NCI-H1694 (cell line): ENCODE results near the gene GNE.
A peak's percentile ranks its signal among the peaks of the same experiment; 100 is the strongest.
"Not testable (repeated sequence)": the region's sequence is repeated elsewhere in the genome, so short reads cannot be mapped to it uniquely, and the experiment has no call there.

Source experiments
- DNase-seq: peaks from one replicate; lab custom pipeline; 2025; lab: John Stamatoyannopoulos, UW

The GNE gene

DNA sequence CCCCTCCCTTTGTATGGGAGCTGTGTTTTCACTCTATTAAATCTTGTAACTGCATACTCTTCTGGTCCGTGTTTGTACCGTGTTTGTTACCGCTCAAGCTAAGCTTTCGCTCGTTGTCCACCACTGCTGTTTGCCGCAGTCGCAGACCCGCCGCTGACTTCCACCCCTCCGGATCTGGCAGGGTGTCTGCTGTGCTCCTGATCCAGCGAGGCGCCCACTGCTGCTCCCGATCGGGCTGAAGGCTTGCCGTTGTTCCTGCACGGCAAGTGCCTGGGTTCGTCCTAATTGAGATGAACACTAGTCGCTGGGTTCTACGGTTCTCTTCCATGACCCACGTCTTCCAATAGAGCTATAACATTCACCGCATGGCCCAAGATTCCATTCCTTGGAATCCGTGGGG, 6.6 kb upstream of the GNE start:
- DNase-seq = no peak

DNA sequence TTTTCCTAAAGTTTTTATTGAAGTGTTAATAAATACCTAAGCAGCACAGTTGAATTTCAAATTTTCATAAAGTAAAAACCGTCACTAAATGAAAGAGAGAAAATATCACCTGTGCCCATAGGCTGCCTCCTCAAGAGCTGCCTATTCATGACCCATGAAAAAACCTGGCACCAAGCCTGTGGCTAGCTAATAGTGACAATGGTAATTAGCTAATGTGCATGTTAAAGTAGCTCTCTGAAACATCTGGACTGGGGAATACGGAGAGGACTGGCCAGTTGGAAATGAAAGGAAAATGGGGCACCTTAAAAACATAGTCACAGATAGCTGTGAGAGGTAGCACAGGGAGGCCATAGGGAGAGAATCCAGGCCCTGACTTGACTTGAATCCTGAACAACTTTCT, 5.4 kb upstream of the GNE start:
- no peak for DNase-seq

DNA sequence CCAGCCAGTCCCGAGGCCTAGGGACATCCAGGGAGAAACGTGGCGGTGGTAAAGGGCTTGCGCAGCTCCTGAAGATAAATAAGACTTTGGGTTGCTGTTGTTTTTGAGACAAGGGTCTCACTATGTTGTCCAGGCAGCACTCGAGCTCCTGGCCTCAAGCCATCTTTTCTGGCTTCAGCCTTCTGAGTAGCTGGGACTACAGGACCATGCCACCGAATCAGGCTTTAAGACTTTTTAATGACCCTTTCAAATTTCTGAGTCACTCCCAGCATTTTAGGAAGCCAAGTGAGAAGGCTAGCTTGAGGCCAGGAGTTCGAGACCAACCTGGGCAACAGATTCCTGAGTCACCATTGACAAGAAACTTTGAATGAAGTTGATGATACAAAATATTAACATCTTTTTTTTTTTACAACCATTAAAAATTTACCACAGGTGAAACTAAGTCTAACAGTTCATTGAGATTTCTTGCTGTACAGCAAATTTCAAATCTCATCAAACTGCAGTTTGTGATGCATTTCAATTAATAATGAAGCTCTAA, 817 bp upstream of the GNE start:
- DNase-seq = no peak

GRCh38 chr9:36251428-36251827, 6.8 kb downstream of the GNE start:
- DNase-seq = no peak

DNA sequence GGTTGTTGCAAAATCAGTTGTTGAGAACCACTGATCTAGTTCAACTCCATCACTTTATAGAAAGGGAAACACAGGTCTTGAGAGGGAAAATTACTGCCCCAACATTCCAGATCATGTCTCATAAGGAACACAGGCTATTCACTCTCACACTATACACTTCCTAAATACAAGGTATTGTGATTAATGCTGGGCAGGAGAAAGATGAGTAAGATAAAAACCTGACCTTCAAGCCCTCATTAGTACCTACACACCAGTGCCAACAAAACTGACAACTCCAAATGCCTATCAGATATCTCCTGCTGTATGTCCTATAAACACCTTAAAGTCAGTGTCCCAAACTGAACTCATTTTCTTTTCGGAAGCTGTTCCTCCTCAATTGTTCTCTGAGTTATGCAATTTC, 8.2 kb downstream of the GNE start:
- no peak for DNase-seq

DNA sequence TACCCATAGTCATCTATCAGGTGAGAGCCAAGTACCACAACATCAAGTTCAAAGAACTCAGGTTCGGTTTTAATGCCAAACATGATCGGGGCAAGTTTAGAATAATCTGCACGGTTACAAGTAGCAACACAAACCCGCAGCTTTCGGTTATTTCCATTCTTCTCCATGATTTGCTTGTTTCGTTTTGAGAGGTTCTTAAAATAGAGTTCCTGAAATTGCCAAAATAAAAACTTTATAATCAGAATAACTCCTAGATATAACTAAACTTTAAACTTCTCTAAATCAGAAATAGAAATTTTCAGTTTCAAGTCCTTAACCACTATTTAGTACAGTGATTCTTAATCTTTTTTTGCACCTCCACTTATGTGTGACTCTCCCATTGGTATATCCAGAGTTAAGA, 9.1 kb downstream of the GNE start:
- DNase-seq = no peak

GRCh38 chr9:36248061-36248460, 10.2 kb downstream of the GNE start:
- DNase-seq = peak; percentile 56

- no peak for DNase-seq
Measured at GRCh38 chr9:36247356-36247755, 10.9 kb downstream of the GNE start.

DNA sequence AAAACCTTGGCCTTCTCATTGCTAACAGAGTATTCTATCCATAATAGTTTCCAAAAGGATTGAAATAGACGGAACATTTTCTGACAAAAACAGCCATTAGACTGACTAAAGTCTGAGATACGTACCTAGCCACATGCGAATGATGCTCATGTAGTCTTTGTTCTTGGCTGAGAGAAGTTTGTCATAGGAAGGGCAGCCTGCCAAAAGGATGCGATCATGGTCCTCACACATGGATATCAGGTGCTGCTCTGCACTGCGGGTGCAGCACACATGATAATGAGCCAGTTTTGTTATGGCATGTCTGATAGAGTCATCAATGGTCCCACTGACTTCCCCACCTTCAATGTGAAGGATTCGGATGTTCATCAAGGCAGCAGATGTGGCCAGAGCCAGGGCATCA, 12.3 kb downstream of the GNE start:
- no peak for DNase-seq

DNA sequence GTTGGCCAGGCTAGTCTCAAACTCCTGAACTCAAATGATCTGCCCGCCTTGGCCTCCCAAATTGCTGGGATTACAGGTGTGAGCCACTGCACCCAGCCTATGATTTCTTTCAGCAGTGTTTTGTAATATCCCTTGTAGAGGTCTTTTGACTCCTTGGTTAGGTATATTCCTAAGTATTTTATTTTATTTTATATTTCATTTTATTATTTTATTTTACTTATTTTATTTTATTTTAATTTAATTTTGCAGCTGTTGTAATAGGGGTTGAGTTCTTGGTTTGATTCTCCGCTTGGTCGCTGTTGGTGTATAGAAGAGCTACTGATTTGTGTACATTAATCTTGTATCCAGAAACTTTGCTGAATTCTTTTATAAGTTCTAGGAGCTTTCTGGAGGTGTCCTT, 18.6 kb downstream of the GNE start:
- DNase-seq = not testable (repeated sequence)

DNA sequence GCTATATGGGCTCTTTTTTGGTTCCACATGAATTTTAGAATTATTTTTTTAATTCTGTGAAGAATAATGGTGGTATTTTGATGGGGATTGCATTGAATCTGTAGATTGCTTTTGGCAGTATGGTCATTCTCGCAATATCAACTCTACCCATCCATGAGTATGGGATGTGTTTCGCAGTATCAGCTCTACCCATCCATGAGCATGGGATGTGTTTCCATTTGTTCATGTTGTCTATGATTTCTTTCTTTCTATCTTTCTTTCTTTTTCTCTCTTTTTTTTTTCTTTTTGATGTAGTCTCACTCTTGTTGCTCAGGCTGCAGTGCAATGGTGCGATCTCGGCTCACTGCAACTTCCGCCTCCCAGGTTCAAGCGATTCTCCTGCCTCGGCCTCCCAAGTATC, 19.0 kb downstream of the GNE start:
- not testable (repeated sequence) for DNase-seq

- DNase-seq = no peak
Measured at GRCh38 chr9:36237230-36237629, 21.0 kb downstream of the GNE start.

DNA sequence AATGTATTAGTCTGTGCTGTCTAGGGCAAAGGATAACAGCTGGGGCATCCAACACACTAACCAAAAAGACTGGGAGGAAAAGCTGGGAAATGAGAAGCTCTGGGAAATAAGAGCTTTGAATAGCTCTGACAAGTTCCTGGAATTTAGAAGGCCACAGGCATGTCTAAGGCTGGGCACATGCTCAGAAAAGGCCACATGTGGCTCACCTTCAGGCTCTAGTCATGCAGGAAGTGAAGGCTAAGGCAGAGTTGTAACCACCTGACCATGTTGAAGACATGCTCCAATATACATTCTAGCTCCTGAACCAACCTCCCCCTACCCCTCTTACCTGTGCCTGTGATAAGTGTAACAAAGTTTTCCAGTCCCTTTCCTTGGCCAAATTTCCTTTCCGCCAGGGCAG, 35.8 kb downstream of the GNE start:
- no peak for DNase-seq

GRCh38 chr9:36221667-36222066, 36.6 kb downstream of the GNE start:
- DNase-seq = no peak

DNA sequence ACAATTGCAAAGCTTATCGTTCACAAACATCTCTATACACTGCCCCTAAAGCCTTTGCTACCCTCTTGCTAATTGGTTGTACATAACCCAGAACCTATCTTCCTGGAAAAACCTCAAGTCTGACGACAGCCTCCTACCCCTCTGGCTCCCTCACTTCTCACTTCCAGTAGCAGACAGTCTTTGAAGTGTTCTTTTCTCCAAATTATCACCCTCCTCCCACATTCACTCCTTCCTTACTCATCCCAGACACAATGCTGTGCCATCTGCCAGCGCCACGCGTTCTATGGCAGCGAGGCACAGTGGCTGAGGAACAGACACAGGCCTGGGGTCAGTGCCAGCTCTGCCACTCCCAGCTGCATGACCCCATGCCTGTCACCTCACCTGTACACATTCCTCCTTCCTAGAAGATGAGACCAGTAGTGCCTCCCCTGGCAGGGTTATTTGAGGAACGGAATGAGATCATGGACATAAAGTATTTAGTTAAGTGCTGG, 39.8 kb downstream of the GNE start:
- no peak for DNase-seq

GRCh38 chr9:36218011-36218410, 40.2 kb downstream of the GNE start:
- DNase-seq = no peak

DNA sequence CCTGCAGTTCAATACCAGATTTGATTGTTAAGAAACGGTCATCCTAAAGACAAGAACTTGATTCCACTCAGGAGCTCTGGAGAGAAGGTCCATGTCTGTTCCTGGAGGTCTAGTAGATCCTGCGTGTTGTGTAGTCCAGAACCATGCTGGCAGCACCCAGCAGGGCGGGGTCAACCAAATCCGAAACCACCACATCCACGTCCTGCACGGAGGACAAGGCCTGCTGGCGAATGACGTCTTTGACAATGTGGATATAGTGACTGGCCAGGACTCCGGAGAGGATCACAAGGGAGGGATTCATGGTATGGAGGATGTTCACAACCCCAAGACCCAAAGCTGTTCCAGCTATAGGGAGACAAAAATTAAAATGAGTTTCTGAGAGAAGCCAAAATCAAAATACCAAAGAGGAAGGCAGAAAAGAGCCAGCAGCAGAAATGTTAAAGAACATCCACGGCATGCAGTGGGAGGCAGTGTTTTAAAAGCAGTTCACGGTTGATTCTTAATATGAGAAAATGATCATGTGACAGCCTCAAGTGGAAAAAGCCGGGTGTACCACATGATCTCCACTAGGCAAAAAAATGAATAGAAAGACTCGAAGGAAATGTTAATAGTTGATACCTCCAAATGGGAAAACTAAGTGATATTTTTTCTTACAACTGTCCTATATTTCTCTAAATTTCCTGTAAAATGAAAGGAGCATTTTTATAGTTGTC, 40.8 kb downstream of the GNE start:
- no peak for DNase-seq

- no peak for DNase-seq
Measured at GRCh38 chr9:36214571-36214970, 43.7 kb downstream of the GNE start.

GRCh38 chr9:36213989-36214388, 44.3 kb downstream of the GNE start:
- no peak for DNase-seq

DNA sequence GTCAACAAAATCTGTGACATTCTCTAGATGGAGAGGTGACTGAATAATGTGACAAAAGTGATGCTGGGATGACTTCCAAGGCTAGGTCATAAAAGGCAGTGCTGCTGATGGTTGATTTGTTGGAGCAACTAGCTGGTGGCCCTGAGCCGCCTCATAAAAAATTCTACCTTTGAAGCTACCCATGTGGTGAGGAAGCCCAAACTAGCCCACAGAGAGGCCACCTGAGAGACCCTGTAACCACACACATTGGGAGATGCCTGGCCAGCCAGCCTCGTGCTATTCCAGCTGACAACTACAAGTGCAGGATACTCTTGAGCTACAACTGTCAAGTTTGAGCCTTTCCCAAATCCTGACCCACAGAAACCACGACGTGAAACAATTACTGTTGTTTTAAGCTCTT, 44.9 kb downstream of the GNE start:
- DNase-seq = no peak

DNA sequence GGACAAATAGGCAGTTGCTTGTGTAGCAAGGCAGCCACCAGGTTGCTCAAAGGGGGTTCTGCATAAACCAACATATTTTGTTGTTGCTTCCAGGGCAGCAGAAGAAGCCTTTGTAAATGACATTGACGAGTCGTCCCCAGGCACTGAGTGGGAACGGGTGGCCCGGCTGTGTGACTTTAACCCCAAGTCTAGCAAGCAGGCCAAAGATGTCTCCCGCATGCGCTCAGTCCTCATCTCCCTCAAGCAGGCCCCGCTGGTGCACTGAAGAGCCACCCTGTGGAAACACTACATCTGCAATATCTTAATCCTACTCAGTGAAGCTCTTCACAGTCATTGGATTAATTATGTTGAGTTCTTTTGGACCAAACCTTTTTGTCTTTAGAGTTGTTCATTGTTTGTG, 46.7 kb downstream of the GNE start:
- DNase-seq = no peak

DNA sequence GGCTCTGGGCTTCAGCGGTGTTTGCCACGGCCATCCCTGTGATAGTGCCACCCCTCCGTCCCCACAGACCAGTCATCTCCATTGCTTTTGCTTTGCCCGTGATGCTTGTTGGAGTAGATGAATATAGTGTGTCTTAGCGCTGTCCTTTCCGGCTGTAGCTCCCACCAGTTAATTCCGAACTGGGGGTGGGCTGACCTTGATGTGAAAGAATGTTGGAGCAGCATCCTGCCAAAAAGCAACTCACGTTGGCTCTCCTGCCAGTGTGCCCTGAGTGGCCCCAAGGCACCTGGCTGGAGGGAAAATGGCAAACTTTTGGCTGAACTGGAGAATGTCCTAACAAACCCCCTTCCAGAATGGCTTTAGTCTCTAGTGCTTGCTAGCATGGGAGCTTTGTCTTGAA, 47.5 kb downstream of the GNE start:
- no peak for DNase-seq

GRCh38 chr9:36208521-36209253, 49.6 kb downstream of the GNE start:
- DNase-seq = no peak
